ENCODE results near the gene DEXI. TPM values are rescaled to one million over a fixed set of nuclear protein-coding genes. Genes with fewer than 3 reads are reported as not detected.

DEXI gene
- total RNA-seq, 2 donors from 2014 or later, result 31.5 to 32.0 TPM

DNA sequence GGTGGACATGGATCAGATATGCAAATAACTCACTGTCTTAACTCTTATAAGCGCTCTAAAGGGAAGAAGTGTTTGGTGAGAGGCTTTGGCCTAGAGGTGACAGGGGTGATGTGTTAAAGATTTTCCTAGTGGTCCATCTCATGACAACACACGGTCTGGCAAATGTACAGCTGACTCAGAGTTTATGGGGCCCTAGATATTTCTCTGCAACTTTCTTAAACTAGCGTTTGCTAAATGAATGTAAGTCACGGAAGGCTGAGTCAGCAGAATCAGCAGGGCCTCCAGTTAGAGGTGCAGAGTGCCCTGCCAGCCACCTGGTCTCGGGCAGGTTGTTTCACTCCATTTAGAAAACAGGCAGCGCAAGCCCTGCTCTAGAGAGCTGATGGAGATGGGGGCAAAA, 42.2 kb upstream of the DEXI start:
- Histone ChIP-seq H3K9ac (ENCODE audit: extremely low read depth, low read length, poor library complexity, severe bottlenecking) (no peak overlapping the region), H3K4me1 (ENCODE audit: control insufficient read depth, insufficient read depth, low read length) (no peaks in the 10 kb centered on the region), H3K36me3 (ENCODE audit: control insufficient read depth, insufficient read depth, low read length) (peaks cover 35% of the 10 kb centered on the region), H3K27ac (ENCODE audit: low read depth, low read length) (no peak overlapping the region), H3K9me3 (ENCODE audit: control insufficient read depth, low read length) (no peaks in the 10 kb centered on the region), H3K27me3 (ENCODE audit: control insufficient read depth, insufficient read depth, low read length, poor library complexity, severe bottlenecking) (no peaks in the 10 kb centered on the region), H3K4me3 (ENCODE audit: low read length) (no peak overlapping the region)
- TF ChIP-seq, protein P1, sequence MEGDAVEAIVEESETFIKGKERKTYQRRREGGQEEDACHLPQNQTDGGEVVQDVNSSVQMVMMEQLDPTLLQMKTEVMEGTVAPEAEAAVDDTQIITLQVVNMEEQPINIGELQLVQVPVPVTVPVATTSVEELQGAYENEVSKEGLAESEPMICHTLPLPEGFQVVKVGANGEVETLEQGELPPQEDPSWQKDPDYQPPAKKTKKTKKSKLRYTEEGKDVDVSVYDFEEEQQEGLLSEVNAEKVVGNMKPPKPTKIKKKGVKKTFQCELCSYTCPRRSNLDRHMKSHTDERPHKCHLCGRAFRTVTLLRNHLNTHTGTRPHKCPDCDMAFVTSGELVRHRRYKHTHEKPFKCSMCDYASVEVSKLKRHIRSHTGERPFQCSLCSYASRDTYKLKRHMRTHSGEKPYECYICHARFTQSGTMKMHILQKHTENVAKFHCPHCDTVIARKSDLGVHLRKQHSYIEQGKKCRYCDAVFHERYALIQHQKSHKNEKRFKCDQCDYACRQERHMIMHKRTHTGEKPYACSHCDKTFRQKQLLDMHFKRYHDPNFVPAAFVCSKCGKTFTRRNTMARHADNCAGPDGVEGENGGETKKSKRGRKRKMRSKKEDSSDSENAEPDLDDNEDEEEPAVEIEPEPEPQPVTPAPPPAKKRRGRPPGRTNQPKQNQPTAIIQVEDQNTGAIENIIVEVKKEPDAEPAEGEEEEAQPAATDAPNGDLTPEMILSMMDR (conservative IDR thresholded peaks at IDR 0.05), result no peak
- WGBS, 2 experiments (ENCODE audit: insufficient coverage in 1 of 2, insufficient read length in 1 of 2), result 93 to 96% methylated on average over 4 to 6 of the region's 6 CpGs
- no peaks in the 10 kb centered on the region for H3K9me3 Mint-ChIP-seq
- no peak overlapping the region for H3K27ac Mint-ChIP-seq
- no peak for DNase-seq
- H3K36me3 Mint-ChIP-seq (ENCODE audit: low read depth), result peaks cover 47% of the 10 kb centered on the region
- no peaks in the 10 kb centered on the region for H3K4me1 Mint-ChIP-seq
- no peaks in the 10 kb centered on the region for H3K27me3 Mint-ChIP-seq (ENCODE audit: insufficient read depth)
- H3K4me3 Mint-ChIP-seq, result no peak overlapping the region

DNA sequence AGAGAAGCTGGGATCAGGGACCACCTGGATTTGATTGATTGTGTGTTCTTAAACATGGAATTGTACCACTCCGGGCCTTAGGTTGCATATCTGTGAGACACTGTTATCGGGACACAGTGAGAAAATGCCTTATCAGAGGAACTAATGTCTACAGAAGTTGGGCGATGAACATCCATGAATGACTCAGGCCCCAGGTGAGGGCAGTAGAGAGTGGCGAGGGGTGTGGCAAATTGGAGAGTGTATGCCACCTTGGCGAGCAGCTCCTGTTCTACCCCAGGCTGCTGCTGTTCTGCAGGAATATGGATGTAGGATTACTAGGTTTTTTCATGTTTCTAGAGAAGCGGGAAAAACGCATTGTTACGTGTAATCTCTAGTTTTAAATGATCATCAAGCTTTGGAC, 40.9 kb upstream of the DEXI start:
- no peaks in the 10 kb centered on the region for H3K27me3 ChIP-seq (ENCODE audit: control insufficient read depth, insufficient read depth, low read length, poor library complexity, severe bottlenecking)
- Mint-ChIP-seq H3K27me3 (ENCODE audit: insufficient read depth) (no peaks in the 10 kb centered on the region), H3K36me3 (ENCODE audit: low read depth) (peaks cover 46% of the 10 kb centered on the region), H3K4me1 (no peaks in the 10 kb centered on the region), H3K4me3 (no peak overlapping the region), H3K27ac (no peak overlapping the region), H3K9me3 (no peaks in the 10 kb centered on the region)
- no peak overlapping the region for H3K27ac ChIP-seq (ENCODE audit: low read depth, low read length)
- H3K36me3 ChIP-seq (ENCODE audit: control insufficient read depth, insufficient read depth, low read length), result peaks cover 28% of the 10 kb centered on the region
- no peak overlapping the region for H3K9ac ChIP-seq (ENCODE audit: extremely low read depth, low read length, poor library complexity, severe bottlenecking)
- H3K9me3 ChIP-seq (ENCODE audit: control insufficient read depth, low read length), result no peaks in the 10 kb centered on the region
- WGBS, 2 experiments (ENCODE audit: insufficient coverage in 1 of 2, insufficient read length in 1 of 2), result 92 to 99% methylated on average over 7 to 8 of the region's 8 CpGs
- DNase-seq, result no peak
- H3K4me1 ChIP-seq (ENCODE audit: control insufficient read depth, insufficient read depth, low read length), result no peaks in the 10 kb centered on the region
- no peak overlapping the region for H3K4me3 ChIP-seq (ENCODE audit: low read length)
- TF ChIP-seq, protein P1 (conservative IDR thresholded peaks at IDR 0.05), result peak; percentile 46

DNA sequence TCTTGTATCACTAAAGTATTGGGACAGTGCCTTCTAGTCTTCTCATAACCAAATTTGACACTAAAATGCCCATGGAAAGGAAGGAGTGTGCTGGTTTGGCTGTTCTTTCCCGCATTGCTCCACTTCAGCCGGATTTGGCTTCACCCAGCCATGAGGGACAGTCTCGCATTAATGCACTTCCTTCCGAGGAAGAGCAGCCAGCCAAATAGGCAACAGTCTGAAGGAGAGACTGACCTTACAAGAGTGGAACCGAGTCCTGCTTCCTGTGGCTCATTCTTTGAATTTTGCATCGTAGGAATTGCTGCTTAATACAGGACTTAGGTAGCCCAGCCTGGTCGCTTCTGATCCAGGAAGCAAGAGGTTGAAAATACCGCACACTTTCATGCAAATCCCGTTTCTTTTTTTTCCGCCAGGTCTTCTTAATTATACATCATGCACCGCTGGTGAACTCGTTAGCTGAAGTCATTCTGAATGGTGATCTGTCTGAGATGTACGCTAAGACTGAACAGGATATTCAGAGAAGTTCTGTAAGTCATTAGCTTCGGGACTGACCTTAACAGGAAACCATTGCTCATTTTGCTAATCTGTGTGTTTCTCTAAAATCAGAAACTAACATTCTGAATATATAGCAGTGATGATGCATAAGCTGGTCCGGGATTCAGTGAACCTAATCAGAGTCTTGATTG, 40.3 kb upstream of the DEXI start:
- no peak overlapping the region for H3K27ac Mint-ChIP-seq
- no peaks in the 10 kb centered on the region for H3K27me3 Mint-ChIP-seq (ENCODE audit: insufficient read depth)
- Histone ChIP-seq H3K4me1 (ENCODE audit: control insufficient read depth, insufficient read depth, low read length) (no peaks in the 10 kb centered on the region), H3K4me3 (ENCODE audit: low read length) (no peak overlapping the region), H3K9me3 (ENCODE audit: control insufficient read depth, low read length) (no peaks in the 10 kb centered on the region), H3K9ac (ENCODE audit: extremely low read depth, low read length, poor library complexity, severe bottlenecking) (no peak overlapping the region), H3K27ac (ENCODE audit: low read depth, low read length) (no peak overlapping the region), H3K36me3 (ENCODE audit: control insufficient read depth, insufficient read depth, low read length) (peaks cover 33% of the 10 kb centered on the region), H3K27me3 (ENCODE audit: control insufficient read depth, insufficient read depth, low read length, poor library complexity, severe bottlenecking) (no peaks in the 10 kb centered on the region)
- DNase-seq, result no peak
- WGBS, 2 experiments (ENCODE audit: insufficient coverage in 1 of 2, insufficient read length in 1 of 2), result 93% methylated on average over 15 of the region's 15 CpGs
- no peaks in the 10 kb centered on the region for H3K4me1 Mint-ChIP-seq
- H3K36me3 Mint-ChIP-seq (ENCODE audit: low read depth), result peaks cover 47% of the 10 kb centered on the region
- H3K4me3 Mint-ChIP-seq, result no peak overlapping the region
- TF ChIP-seq, protein P1 (conservative IDR thresholded peaks at IDR 0.05), result no peak
- H3K9me3 Mint-ChIP-seq, result no peaks in the 10 kb centered on the region

Measured in endodermal cell (in vitro differentiated cells).